ENCODE results near the gene BORCS6.

BORCS6 gene

GRCh38 chr17:8142887-8143580 lies 46.9 kb downstream of the BORCS6 start:
- DNase-seq (ENCODE audit: low read depth) = no peak
- no peak for TF ChIP-seq CTCF (conservative IDR thresholded peaks at IDR 0.05; ENCODE audit: low read depth, low read length)
- H3K4me3 ChIP-seq (ENCODE audit: low read depth, low read length) = no peak overlapping the region

GRCh38 chr17:8142158-8142886 lies 47.7 kb downstream of the BORCS6 start:
- no peak for TF ChIP-seq CTCF (conservative IDR thresholded peaks at IDR 0.05; ENCODE audit: low read depth, low read length)
- DNase-seq (ENCODE audit: low read depth) = no peak
- no peak overlapping the region for H3K4me3 ChIP-seq (ENCODE audit: low read depth, low read length)

- no peak for DNase-seq (ENCODE audit: low read depth)
- TF ChIP-seq CTCF (conservative IDR thresholded peaks at IDR 0.05; ENCODE audit: low read depth, low read length) = no peak
- no peak overlapping the region for H3K4me3 ChIP-seq (ENCODE audit: low read depth, low read length)
Measured at GRCh38 chr17:8141741-8142140, 48.2 kb downstream of the BORCS6 start.

- DNase-seq (ENCODE audit: low read depth) = no peak
- no peak overlapping the region for H3K4me3 ChIP-seq (ENCODE audit: low read depth, low read length)
- TF ChIP-seq CTCF (conservative IDR thresholded peaks at IDR 0.05; ENCODE audit: low read depth, low read length) = no peak
Measured at GRCh38 chr17:8141045-8141444, 48.9 kb downstream of the BORCS6 start.

- no peak for DNase-seq (ENCODE audit: low read depth)
- H3K4me3 ChIP-seq (ENCODE audit: low read depth, low read length) = no peak overlapping the region
- no peak for TF ChIP-seq CTCF (conservative IDR thresholded peaks at IDR 0.05; ENCODE audit: low read depth, low read length)
Measured at GRCh38 chr17:8140065-8141029, 49.6 kb downstream of the BORCS6 start.

GRCh38 chr17:8138672-8139371 lies 51.2 kb downstream of the BORCS6 start:
- peak overlapping the region; percentile 47 for H3K4me3 ChIP-seq (ENCODE audit: low read depth, low read length)

More at GRCh38 chr17:8138672-8139371, 51.2 kb downstream of the BORCS6 start:
- DNase-seq (ENCODE audit: low read depth) = peak; percentile 98
- peak; percentile 89 for TF ChIP-seq CTCF (conservative IDR thresholded peaks at IDR 0.05; ENCODE audit: low read depth, low read length)

Data from choroid plexus epithelial cell (primary cell).